HG02884 (cell line): ENCODE measurements around the gene TET1.
"Not testable (repeated sequence)": the region's sequence is repeated elsewhere in the genome, so short reads cannot be mapped to it uniquely, and the experiment has no call there.

Experiments used
- ATAC-seq: cut with Tn5 transposase; IDR thresholded peaks from one replicate; pipeline ENCODE4 v1.9.1; 2021; ENCODE audit warnings: mild to moderate bottlenecking, moderate library complexity; ENCODE audit not compliant: unreplicated experiment

TET1 gene

DNA sequence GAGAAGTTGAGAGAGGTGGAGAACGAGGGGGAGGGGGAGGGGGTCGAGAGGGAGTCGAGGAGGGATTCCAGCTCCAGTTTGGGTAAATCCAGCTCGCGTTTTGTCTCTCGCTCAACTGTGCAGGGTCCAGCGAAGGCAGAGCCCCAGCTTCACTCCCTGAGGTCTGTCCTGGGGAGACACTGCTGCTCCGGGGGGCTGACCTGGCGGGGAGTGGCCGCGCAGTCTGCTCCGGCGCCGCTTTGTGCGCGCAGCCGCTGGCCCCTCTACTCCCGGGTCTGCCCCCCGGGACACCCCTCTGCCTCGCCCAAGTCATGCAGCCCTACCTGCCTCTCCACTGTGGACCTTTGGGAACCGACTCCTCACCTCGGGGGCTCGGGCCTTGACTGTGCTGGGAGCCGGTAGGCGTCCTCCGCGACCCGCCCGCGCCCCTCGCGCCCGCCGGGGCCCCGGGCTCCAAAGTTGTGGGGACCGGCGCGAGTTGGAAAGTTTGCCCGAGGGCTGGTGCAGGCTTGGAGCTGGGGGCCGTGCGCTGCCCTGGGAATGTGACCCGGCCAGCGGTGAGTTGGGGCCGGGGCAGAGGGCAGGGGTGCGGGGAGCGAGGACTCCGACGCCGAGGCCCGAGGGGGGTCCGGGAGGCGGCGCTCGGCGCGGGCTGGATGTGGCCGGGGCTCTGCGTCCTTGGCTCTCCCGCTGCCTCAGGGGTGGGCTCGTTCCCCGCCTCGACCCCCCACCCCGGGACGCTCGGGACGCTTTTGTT is at the start of gene TET1:
Gene TET1, plus strand, starts transcription at position 152 of the 757 bp plus-strand sequence. CDS start 12,002 bp downstream, outside the sequence.
- no peak for ATAC-seq

DNA sequence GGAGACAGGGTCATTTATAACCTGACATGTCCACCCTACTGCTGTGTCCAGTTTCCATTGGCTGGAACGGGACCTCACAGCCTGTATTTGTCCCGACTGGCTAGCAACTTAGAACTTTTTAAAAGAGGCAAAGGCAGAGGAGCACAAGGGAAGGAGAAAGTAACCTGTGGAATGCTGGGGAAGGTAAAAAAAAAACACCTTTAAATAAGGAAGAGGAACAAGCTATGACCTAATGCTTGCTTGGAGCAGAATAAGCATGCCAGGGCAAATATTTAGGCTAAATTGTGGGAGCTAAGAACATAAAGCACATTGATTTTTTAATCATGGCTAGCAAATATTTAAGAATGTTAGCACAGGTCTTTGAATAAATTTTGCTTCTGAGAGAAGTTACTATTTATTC is 43.9 kb upstream of the TET1 start:
- ATAC-seq: not testable (repeated sequence)

DNA sequence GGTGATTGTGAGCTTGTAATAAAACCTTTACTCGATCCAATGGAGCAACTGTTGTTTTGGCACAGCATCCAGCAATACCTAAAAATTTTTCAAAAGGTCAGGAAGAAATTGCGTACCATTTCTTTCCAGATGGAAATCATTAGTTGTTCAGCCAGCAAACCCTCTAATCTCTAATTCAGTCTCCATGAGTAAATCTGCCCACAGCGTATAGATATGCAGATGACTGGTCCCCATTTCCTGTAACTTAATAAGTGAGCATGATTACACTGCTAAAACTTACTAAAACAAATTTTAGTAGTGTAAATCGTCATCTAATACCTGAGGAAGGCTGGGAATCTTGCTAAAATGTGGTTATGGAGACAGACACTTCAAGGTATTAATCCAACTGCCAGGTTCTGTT is 43.4 kb upstream of the TET1 start:
- ATAC-seq: no peak

DNA sequence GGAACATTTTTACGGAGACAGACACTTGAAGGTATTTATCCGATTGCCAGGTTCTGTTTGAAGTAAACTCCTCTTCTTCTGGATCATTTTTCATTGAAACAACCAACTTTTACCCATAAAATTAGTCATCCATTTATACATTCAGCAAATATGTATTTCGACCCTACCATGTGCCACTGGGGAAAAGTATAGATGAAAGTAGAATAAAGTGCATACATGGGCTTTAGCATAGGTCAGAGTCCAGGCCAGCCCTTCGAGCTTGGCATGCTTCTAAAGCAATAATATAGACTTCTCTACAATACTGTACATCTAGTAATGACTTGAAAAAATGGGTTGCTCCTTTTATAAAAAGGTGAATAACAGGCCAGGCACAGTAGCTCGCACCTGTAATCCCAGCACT is 42.9 kb upstream of the TET1 start:
- no peak for ATAC-seq

DNA sequence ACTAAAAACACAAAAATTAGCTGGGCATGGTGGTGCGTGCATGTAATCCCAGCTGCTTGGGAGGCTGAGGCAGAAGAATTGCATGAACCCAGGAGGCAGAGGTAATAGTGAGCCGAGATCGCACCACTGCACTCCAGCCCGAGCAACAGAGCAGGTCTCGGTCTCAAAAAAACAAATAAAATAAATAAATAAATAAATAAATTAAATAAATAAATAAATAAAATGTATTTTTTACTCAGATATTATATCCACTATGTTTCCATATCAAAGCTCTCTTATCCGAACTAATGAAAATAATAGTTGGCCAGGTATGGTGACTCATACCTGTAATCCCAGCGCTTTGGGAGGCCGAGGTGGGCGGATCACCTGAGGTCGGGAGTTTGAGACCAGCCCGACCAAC is 41.5 kb upstream of the TET1 start:
- not testable (repeated sequence) for ATAC-seq

DNA sequence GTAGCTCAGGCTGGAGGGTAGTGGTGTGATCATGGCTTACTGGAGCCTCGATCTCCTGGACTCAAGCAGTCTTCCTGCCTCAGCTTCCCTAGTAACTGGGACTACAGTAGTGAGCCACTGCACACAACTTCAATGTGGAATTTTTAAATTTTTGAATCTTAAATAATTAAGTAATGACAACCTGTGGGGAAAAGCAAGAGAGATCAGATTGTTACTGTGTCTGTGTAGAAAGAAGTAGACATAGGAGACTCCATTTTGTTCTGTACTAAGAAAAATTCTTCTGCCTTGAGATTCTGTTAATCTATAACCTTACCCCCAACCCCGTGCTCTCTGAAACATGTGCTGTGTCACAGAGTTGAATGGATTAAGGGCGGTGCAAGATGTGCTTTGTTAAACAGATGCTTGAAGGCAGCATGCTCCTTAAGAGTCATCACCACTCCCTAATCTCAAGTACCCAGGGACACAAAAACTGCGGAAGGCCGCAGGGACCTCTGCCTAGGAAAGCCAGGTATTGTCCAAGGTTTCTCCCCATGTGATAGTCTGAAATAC is 34.6 kb upstream of the TET1 start:
- not testable (repeated sequence) for ATAC-seq

DNA sequence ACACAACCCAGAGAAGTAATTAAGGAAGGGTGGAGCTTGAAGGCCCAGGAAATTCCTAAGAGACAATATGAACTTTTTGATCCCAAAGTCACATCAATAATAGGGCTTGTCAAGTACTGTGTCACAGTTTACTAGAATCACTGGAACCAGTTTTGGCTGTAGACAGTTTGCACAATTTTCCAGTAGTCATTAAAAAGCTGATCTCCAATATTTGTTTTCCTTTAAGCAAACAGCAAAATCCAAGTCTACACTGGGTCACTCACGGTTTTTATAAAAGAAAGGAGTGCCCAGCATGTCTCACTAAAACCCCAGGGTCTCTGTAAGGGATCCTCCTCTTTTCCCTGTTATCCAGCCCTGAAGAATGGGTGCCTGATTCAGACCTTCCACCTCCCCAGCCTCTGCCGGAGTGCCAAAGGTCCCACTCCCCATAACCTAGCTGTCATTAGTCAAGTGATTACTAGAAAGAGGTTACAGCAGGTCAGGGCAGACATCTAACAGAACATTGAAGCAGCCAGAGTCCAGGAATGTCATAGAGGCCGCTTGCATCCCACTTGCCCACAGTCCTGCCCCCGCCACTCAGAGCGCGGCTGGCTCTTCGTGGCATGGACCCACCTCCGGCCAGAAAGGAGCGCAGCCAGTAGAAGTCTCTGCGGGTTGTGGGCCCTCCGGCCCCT is 33.4 kb upstream of the TET1 start:
- ATAC-seq: peak; percentile 43

DNA sequence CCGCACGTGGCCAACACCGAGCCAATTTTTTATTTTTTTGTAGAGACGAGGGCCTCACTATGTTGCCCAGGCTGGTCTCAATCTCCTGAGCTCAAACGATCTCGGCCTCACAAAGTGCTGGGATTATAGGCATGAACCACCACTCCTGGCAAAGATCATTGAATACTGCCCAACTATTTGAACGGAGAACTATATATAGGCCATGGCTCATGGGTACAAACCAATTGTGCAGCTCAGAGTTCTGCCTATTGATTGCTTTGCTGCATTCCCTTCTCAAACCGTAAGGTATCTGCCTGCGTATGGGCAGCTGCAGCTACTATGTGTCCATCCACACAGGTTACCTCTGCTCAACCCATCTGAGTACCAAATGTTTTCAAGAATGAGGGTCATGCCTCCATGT is 23.2 kb upstream of the TET1 start:
- no peak for ATAC-seq

DNA sequence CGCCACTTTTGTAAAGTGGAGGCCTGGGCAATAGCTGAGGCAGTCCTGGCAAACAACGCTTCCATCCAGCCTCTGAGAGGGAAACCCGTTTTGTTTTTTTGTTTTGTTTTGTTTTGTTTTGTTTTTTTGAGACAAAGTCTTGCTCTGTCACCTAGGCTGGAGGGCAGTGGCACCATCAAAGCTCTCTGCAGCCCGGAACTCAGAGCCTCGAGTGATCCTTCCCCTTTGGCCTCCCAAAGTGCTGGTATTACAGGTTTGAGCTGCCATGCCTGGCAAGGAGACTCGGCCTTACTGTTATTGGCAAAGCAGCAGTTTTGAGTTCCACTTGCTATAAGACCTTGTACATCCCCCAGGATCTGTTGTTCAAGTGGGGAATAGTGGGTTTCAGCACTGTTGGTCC is 22.3 kb upstream of the TET1 start:
- no peak for ATAC-seq

DNA sequence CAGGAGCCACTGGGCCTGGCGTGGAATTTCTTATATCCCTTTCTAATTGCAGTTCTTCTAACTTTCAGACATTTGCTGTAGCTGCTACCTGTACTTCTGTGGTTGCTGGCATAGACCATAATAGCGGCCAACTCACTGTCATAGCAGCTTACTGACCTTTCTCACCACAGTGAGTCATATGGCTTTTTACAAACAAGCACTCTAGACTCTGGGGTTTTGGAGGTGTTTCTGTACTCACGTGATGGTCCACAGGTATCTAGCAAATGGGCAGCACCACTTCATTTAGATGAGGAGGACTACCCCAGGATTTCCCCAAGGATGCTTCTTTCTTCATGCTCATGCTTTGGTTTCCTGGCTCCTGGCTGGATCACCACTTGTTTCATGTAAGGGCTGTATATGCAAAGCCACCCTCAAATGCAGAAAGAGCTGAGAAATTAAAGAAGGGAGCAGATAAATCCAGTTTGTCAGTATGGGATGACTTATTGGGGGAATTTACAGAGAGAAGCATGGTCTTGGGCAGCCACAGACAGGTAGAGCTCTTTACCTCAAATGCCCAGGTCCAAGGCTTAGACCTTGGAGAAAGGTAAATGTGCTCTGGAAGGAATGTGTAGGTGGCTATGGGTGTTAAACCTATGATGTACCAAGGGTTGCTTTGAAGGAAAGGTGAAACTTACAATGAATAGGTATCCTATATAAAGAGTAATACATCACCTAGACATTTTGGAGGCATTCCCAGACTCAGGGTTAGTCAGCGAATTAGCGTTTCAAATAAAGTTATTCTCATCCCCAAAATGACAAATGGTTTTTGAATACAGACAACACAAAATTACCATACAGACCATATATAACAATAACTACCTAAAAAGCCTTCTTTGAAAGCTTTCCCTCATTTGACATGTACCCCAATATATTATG is 16.9 kb upstream of the TET1 start:
- ATAC-seq: peak; percentile 75

DNA sequence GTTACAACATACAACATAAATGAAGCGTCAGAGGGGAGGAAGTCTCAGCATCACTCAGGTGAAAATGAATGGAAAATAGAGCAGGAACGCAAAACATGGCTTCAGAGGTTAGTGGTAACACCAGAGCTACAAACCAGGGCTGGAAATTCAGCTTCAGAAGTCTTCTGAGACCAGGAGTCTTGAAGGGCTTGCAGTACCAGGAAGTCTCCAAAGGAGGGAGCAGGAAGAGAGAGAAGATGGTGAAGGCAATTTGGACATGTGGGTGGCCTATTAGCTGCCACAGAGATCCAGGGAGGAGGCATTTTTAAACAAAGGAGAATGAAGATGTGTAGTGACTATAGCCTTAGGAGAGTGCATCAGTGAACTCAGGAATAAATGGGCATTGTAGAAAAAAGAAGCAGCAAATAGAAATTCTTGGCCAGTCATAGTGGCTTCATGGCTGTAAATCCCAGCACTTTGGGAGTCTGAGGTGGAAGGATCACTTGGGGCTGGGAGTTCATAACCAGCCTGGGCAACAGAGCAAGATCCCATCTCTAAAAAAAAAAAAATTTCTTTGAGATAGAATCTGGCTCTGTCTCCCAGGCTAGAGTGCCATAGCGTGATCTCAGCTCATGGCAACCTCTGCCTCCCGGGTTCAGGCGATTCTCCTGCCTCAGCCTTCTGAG is 9.3 kb upstream of the TET1 start:
- ATAC-seq: peak; percentile 57

DNA sequence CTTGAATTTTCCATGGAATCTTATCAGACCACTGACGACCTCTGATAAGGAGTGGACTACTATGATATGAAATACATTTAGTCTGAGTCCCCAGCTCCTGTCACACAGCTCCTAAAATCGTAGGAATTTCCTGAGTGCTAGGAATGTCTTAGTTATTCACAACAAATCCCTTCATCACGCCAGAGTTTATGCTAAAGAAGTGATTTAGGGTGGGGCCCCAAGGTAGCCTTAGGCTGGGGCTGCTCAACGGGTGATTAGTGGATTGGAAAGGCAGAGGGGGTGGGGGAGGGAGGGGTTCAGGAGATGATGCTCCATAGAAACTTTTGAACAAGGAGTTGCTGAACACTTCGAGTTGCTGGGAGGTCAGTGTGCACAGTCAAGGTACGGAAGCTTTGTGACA is 7.0 kb upstream of the TET1 start:
- ATAC-seq: no peak

DNA sequence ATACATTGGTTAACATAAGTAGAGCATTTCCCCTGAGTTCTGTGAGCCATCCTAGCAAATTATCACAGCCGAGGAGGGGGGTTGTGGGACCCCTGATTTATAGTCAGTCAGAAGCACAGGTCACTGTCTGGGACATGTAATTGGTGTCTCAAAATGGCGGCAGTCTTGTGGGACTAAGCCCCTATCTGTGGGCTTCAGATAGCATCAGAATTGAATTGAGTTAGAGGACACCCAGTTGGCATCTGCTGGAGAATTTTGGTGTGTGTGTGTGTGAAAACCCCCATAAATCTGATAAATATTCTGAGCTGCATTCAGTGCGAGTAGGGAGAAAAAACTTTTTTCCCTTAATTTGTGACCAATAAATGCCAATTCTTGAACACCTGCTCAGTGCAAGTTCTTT is 6.5 kb upstream of the TET1 start:
- no peak for ATAC-seq

DNA sequence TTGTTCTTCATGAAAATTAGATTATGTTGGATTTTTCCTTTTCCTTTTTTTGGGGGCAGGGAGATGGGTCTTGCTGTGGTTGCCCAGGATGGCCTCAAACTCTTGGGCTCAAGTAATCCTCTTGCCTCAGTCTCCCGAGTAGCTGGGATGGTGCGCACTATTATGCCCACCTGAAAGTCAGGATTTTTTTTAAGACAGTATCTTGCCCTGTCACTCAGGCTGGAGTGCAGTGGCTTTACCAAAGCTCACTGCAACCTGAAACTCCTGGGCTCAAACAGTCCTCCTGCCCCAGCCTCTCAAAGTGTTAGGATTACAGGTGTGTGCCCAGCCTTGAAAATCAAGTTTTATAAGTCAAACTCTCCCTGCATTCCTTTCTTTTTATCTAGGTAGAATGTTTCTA is 1.7 kb upstream of the TET1 start:
- ATAC-seq: no peak

DNA sequence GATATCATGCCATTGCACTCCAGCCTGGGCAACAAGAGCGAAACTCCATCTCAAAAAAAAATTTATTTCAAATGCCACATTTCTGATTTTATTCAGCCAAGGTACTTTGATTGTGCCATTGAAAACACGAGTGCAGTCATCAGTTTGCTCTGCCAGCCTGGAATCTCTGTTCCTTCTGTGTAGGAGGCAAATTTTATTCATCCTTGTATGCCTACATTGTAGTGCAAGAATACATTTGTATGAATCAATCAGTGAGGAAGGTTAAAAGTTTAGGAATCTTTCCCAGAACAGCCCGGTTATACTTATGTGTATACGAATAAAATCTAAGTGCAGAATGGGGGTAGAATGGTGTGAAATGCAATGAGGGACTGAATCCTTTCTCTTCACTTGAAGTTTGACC is 886 bp upstream of the TET1 start:
- ATAC-seq: no peak

DNA sequence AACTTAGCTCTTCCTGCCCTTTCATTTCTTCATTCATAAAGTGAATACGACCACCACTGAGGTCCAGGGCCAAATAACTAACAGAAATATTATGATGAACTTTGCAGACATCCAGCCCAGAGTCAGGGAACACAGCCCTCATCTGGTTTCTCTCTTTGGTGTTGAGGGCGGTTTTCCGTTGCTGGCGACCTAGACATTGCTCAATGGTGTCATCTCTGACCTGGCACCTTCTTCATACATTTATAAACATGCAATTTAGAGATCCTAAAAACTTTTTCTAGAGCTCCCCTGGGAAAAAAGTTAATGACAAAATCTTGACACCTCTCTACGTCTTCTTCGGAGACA is 324 bp upstream of the TET1 start:
- ATAC-seq: no peak

DNA sequence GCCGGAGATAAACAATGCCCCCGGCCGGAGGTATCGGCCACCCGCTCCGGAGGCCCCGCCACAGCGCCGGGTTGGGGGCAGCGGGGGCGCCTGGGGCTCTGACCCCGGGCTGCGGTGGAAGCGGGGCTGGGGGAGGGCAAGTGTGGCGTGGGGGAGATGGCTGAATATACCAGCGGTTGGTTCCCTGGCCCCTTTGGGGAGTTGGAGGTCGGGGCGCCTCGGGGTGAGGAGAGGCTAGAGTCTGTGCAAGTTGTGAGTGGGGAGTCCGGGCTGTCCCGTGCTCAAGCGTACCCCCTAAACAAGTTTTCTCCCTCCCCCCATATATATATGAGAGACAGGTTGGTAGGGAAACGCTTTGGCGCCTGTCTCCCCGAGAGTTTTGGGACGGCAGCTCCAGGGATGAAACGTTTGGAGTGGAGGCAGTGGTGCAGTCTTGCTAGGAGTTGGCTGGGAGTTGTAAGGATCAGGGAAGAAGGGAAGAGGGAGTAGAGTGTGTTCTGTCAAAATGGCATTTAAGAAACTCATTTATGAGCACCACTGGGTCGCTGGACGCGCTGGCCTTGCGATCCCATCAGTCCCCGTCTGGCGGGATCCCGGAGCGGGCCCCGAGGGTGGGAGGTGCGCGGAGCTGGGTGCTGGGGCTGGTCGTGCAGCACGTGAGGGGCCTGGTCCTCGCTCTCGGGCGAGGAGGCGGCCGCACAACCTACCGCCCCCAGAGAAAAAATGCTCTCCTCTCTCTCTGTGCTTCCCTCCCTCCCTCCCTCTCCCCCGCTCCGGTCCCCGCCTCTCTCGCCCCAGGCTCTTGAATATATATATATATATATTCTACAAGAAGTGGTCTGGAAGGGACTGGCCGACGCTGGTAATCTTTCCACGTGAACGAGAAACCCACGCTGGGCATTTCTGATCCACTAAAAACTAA is 1.1 kb downstream of the TET1 start:
- no peak for ATAC-seq

DNA sequence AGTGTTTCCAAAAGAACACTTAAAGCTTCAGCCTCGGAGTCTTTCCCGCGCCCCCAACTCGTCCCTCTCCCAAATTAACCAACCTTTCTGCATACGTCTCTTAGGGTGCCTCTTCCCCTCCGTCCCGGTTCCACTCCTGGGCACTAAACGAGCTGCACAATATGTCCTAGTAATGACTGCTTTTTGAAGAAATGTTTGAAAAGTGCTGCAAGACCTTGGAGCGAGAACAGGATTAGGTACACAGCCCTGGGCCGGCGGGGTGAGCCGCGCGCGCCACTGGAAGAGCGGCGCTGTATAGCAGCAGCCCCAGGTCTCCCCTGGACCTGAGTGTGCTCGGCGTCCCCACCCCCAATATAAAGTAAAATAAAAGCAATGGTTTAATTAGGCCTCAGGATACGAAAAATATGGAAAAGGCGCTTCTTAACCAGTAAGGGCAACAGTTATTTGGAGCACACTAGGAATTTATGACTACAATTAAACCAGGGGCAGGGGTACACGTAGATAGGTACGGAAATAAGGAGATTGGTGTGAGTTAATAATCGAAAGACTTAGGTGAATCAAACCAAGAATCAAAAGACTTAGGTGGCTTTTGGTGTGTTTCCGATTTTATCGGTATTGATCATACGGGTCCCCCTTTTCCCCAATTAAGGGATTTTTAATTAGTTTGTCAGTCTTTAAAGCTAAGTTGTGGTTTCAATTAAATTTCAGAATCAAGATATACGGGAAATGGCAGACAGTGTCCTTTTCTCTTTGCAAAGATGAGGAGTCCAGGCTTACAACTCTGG is 1.9 kb downstream of the TET1 start:
- ATAC-seq: no peak
